Hepatocyte (in vitro differentiated cells): Measurements from ENCODE around the gene SMIM38. TPM values are rescaled to one million over a fixed set of nuclear protein-coding genes. Genes with fewer than 3 reads are reported as not detected.
A peak's percentile ranks its signal among the peaks of the same experiment; 100 is the strongest.

Experiments used
- DNase-seq: peaks from one replicate; pipeline ENCODE4 v3.0.0-alpha.2; 2016; ENCODE audit warnings: low spot score
- H2AFZ ChIP-seq: fragments of 200-600 bp; sonication (generic); 2 replicates; pipeline ENCODE4 v1.6.0; 2016; ENCODE audit warnings: antibody characterized with exemption, mild to moderate bottlenecking
- H3K27ac ChIP-seq: fragments of 200-600 bp; sonication (generic); 2 replicates; pipeline ENCODE4 v1.5.1; 2016; ENCODE audit warnings: mild to moderate bottlenecking
- H3K27me3 ChIP-seq: fragments of 200-600 bp; sonication (generic); 2 replicates; pipeline ENCODE4 v1.6.1; 2016
- H3K36me3 ChIP-seq: fragments of 200-600 bp; sonication (generic); replicated peaks from 2 replicates; pipeline ENCODE4 v1.5.1; 2016; ENCODE audit warnings: low read depth; ENCODE audit not compliant: insufficient read depth
- H3K4me1 ChIP-seq: fragments of 200-600 bp; sonication (generic); 2 replicates; pipeline ENCODE4 v1.5.1; 2016; ENCODE audit warnings: mild to moderate bottlenecking, moderate library complexity; ENCODE audit not compliant: insufficient read depth
- H3K4me2 ChIP-seq: fragments of 200-600 bp; sonication (generic); 2 replicates; pipeline ENCODE4 v1.6.0; 2016
- H3K4me3 ChIP-seq: fragments of 200-600 bp; sonication (generic); 2 replicates; pipeline ENCODE4 v1.5.1; 2016; ENCODE audit warnings: mild to moderate bottlenecking
- H3K79me2 ChIP-seq: fragments of 200-600 bp; sonication (generic); 2 replicates; pipeline ENCODE4 v1.6.0; 2017; ENCODE audit warnings: mild to moderate bottlenecking
- H3K9me2 ChIP-seq: fragments of 200-600 bp; sonication (generic); replicated peaks from 2 replicates; pipeline ENCODE4 v1.6.0; 2017; ENCODE audit warnings: mild to moderate bottlenecking; ENCODE audit not compliant: insufficient read depth
- H3K9me3 ChIP-seq: fragments of 200-600 bp; sonication (generic); 2 replicates; pipeline ENCODE4 v1.5.1; 2016; ENCODE audit warnings: low read depth, mild to moderate bottlenecking
- H4K20me1 ChIP-seq: fragments of 200-600 bp; sonication (generic); 2 replicates; pipeline ENCODE4 v1.6.0; 2016; ENCODE audit warnings: mild to moderate bottlenecking; ENCODE audit not compliant: insufficient read depth, poor library complexity, severe bottlenecking
- EZH2 ChIP-seq: fragments of 200-600 bp; sonication (generic); IDR thresholded peaks from 2 replicates; pipeline ENCODE4 v1.6.1; 2016; ENCODE audit warnings: antibody characterized with exemption, mild to moderate bottlenecking, borderline replicate concordance
- EZH2phosphoT487 ChIP-seq: fragments of 200-600 bp; sonication (generic); IDR thresholded peaks from one replicate; pipeline ENCODE4 v1.6.1; 2018; ENCODE audit warnings: antibody characterized with exemption, mild to moderate bottlenecking, low read depth, moderate library complexity; ENCODE audit not compliant: unreplicated experiment, severe bottlenecking
- WGBS: methylation state at CpG from one replicate; pipeline ENCODE4 v1.1.6; 2016; ENCODE audit warnings: low lambda C conversion rate; ENCODE audit errors: missing lambda C conversion rate; 5-methylcytosine and 5-hydroxymethylcytosine counted together
- polyA plus RNA-seq: library from polyadenylated mRNA; unstranded; fragments of >200 nt; fragmentation: Nextera tagmentation; extraction: Ambion mirVana; gene quantifications from 2 replicates; pipeline ENCODE4 v1.2.1, GENCODE V29; 2016
- total RNA-seq: library from RNA; depleted of rRNA; stranded (reverse); fragments of >200 nt; gene quantifications from 2 replicates; pipeline ENCODE4 v1.2.3, GENCODE V29; 2014
- TF ChIP-seq, protein P1 (sequence below): fragments of 200-600 bp; sonication (generic); IDR thresholded peaks from 2 replicates; pipeline ENCODE4 v1.5.1; 2016; ENCODE audit warnings: antibody characterized with exemption, mild to moderate bottlenecking; ENCODE audit not compliant: poor library complexity

SMIM38 gene
- total and polyA plus RNA-seq, 2 experiments from 2014 or later, result 0.64 to 0.70 TPM

GRCh38 chr11:69166218-69167115 lies 10.7 kb downstream of the SMIM38 start:
- no peaks in the 10 kb centered on the region for H3K27me3 ChIP-seq
- peak; percentile 73 for DNase-seq
- WGBS, result 57% methylated on average over 21 of the region's 21 CpGs
- H3K9me2 ChIP-seq, result no peaks in the 10 kb centered on the region
- peak overlapping the region; percentile 27 for H3K4me2 ChIP-seq
- H3K4me1 ChIP-seq, result peaks cover 4% of the 10 kb centered on the region
- no peak overlapping the region for H3K4me3 ChIP-seq
- H3K79me2 ChIP-seq, result no peaks in the 10 kb centered on the region
- no peak overlapping the region for H3K27ac ChIP-seq
- no peaks in the 10 kb centered on the region for H4K20me1 ChIP-seq
- no peaks in the 10 kb centered on the region for H3K9me3 ChIP-seq
- H2AFZ ChIP-seq, result no peak overlapping the region
- no peaks in the 10 kb centered on the region for H3K36me3 ChIP-seq
- no peak for TF ChIP-seq EZH2phosphoT487
- TF ChIP-seq, protein P1, sequence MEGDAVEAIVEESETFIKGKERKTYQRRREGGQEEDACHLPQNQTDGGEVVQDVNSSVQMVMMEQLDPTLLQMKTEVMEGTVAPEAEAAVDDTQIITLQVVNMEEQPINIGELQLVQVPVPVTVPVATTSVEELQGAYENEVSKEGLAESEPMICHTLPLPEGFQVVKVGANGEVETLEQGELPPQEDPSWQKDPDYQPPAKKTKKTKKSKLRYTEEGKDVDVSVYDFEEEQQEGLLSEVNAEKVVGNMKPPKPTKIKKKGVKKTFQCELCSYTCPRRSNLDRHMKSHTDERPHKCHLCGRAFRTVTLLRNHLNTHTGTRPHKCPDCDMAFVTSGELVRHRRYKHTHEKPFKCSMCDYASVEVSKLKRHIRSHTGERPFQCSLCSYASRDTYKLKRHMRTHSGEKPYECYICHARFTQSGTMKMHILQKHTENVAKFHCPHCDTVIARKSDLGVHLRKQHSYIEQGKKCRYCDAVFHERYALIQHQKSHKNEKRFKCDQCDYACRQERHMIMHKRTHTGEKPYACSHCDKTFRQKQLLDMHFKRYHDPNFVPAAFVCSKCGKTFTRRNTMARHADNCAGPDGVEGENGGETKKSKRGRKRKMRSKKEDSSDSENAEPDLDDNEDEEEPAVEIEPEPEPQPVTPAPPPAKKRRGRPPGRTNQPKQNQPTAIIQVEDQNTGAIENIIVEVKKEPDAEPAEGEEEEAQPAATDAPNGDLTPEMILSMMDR, result peak; percentile 20
- no peak for TF ChIP-seq EZH2

DNA sequence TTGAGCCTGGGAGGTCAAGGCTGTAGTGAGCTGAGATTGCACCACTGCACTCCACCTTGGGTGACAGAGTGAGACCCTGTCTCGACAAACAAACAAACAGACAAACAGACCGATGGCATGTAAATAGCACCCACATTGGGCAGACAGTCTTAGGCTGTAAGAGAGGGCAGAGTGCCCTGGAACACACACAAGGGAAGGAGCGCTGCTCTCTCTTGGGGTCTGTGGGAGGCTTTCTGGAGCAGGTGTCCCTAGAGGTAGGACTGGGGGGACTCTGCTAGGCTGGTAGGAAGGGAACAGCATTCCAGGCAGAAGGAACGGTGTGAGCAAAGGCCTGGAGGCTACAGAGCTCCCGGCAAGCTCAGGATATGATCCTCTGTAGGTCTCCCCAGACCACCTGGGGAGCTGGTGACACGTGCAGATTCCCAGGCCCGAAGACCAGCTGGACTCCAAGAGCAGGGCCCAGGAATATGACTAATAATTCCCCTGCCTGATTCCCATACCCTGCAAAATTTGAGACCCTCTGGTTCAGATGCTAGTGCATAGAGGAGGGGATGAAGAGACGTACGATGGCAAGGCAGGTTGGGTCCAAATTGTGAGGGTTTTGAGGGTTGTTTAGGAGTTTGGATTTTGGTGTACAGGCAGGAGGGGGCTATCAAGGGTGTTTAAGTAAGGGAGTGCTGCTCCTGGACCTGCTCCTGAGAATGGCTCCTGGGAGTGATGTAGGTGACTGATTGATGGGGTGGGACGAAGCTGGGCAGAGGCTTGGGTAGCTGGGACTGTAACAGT lies 11.6 kb downstream of the SMIM38 start:
- no peak overlapping the region for H3K4me2 ChIP-seq
- H2AFZ ChIP-seq, result no peak overlapping the region
- 89% methylated on average over 10 of the region's 10 CpGs for WGBS

GRCh38 chr11:69167916-69168691 lies 12.4 kb downstream of the SMIM38 start:
- H3K27me3 ChIP-seq, result no peaks in the 10 kb centered on the region
- H4K20me1 ChIP-seq, result no peaks in the 10 kb centered on the region
- H3K9me3 ChIP-seq, result no peaks in the 10 kb centered on the region
- no peak overlapping the region for H3K4me2 ChIP-seq
- no peaks in the 10 kb centered on the region for H3K79me2 ChIP-seq
- no peak overlapping the region for H3K27ac ChIP-seq
- no peaks in the 10 kb centered on the region for H3K9me2 ChIP-seq
- no peak overlapping the region for H2AFZ ChIP-seq
- H3K4me3 ChIP-seq, result no peak overlapping the region
- H3K36me3 ChIP-seq, result no peaks in the 10 kb centered on the region
- TF ChIP-seq, protein P1, result no peak
- no peak for TF ChIP-seq EZH2
- no peak for TF ChIP-seq EZH2phosphoT487
- DNase-seq, result no peak
- WGBS, result 80% methylated on average over 9 of the region's 9 CpGs
- H3K4me1 ChIP-seq, result peaks cover 4% of the 10 kb centered on the region

More for the DNA sequence above, 11.6 kb downstream of the SMIM38 start:
- Histone ChIP-seq H3K4me3 (no peak overlapping the region), H3K36me3 (no peaks in the 10 kb centered on the region), H3K27ac (no peak overlapping the region), H3K9me3 (no peaks in the 10 kb centered on the region), H3K79me2 (no peaks in the 10 kb centered on the region), H3K27me3 (no peaks in the 10 kb centered on the region), H4K20me1 (no peaks in the 10 kb centered on the region), H3K4me1 (peaks cover 4% of the 10 kb centered on the region), H3K9me2 (no peaks in the 10 kb centered on the region)
- TF ChIP-seq EZH2 (no peak), EZH2phosphoT487 (no peak)
- TF ChIP-seq, protein P1, result no peak
- DNase-seq, result no peak
